ENCODE data around the gene CPA3. TPM values are rescaled to one million over a fixed set of nuclear protein-coding genes. Genes with fewer than 3 reads are reported as not detected.

CPA3 gene, protein sequence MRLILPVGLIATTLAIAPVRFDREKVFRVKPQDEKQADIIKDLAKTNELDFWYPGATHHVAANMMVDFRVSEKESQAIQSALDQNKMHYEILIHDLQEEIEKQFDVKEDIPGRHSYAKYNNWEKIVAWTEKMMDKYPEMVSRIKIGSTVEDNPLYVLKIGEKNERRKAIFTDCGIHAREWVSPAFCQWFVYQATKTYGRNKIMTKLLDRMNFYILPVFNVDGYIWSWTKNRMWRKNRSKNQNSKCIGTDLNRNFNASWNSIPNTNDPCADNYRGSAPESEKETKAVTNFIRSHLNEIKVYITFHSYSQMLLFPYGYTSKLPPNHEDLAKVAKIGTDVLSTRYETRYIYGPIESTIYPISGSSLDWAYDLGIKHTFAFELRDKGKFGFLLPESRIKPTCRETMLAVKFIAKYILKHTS
- 1 to 10 TPM in 2 of 5 donors, under 1 TPM in 2, not detected in 1; 0.20 to 2.3 (median 0.75) TPM for total RNA-seq
- not detected for total RNA-seq (2013)
- 0.08 to 3.1 (median 0.64) reads per million in 29 experiments for total RNA-seq

DNA sequence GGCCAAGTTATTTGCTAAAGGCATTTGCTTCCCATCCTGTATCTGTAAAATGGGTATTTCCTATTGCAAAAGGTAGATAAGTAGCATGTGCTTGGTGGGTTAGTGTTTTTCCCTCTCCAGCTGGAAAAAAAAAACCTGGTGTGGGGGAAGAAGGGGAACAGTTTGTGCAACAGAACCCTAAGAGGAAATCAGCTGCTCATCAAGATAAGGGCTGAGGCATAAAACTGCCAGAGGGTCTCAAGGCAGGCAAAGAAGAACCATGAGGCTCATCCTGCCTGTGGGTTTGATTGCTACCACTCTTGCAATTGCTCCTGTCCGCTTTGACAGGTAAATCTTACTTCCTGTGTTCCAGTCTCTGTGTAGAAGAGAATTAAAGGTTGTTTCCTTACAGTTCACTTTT lies at the start of gene CPA3:
TSS of gene CPA3 (plus strand) at position 248 of the 400 bp plus-strand sequence. CDS start at position 260, 12 bp downstream.
- WGBS (ENCODE audit: insufficient coverage) = no CpG with 5 or more reads among the region's 1 CpG
- Histone ChIP-seq H3K4me3 (ENCODE audit: control insufficient read depth in 1 of 2, extremely low read depth in 1 of 2, low read length in 1 of 2) (no peak within 1 kb of the TSS), H3K36me3 (ENCODE audit: control insufficient read depth in 2 of 2, extremely low read depth in 1 of 2, insufficient read depth in 1 of 2, low read length in 1 of 2) (no peaks in the 10 kb centered on the region), H3K27ac (ENCODE audit: low read length) (no peak within 1 kb of the TSS), H3K9me3 (no peaks in the 10 kb centered on the region), H3K4me1 (ENCODE audit: control insufficient read depth in 1 of 2, extremely low read depth in 1 of 2, insufficient read depth in 2 of 2, low read length in 2 of 2) (no peaks in the 10 kb centered on the region), H3K27me3 (replicated peaks in 1 of 2; ENCODE audit: control insufficient read depth in 2 of 2, extremely low read depth in 1 of 2, insufficient read depth in 2 of 2, low read length in 1 of 2) (peaks cover 0 to 3% of the 10 kb centered on the region in 2 experiments)
- POLR2A ChIA-PET = interaction anchor here in 1 of 2 donors (0.5 kb wide), 1 partner anchor 199 kb away, joined by 3 read pairs; no protein-coding TSS in a partner anchor
- DNase-seq = no peak
- H3K27ac Mint-ChIP-seq = no peak within 1 kb of the TSS
- no peaks in the 10 kb centered on the region for H3K36me3 Mint-ChIP-seq
- H3K4me3 Mint-ChIP-seq = no peak within 1 kb of the TSS
- CTCF ChIA-PET = interaction anchor here in 1 of 2 donors (0.8 kb wide), 1 partner anchor 81 kb away, joined by 3 read pairs; no protein-coding TSS in a partner anchor
- H3K27me3 Mint-ChIP-seq = peaks cover 18 to 27% of the 10 kb centered on the region in 2 donors
- H3K4me1 Mint-ChIP-seq = no peaks in the 10 kb centered on the region
- ATAC-seq (replicated peaks in 1 of 4) = no peak
- H3K9me3 Mint-ChIP-seq = no peaks in the 10 kb centered on the region

DNA sequence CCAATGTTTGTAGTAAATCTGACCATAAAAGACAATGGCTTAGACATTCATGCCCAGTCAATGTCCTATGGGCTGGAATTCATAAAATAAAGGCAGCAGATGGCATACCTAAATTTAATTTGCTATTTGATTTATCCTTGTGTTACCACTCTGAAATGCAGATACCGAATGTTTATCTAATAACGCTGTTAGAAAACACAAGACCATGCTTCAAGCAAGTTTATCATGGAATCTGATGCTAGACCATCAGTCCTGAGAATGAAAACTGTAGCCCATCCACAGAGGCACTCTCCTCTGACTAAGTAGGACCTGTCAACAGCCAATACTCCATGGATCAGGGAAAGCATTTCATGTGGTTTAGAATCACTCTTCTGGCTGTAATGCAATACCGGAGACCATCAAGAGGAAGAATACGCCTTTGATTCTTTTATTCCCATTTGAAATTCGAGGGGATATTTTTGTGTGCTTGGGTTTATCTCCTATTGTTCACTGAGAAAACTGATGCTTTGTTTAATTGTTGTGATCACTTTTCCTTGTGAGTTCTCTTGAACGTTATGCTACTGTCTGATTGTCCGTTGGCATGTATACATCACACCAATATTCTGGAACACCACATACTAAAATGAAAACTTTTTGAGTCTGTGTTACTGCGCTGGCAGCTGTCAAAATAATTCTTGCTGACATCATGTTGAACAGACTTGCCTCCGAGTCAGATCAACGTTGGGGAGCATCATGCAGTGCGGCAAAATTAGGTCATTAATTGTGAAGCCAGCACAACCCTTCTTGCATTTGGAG lies 49.6 kb upstream of the CPA3 start:
- no peak overlapping the region for H3K27ac Mint-ChIP-seq
- Histone ChIP-seq H3K9me3 (no peaks in the 10 kb centered on the region), H3K27ac (ENCODE audit: low read length) (no peak overlapping the region), H3K36me3 (ENCODE audit: control insufficient read depth in 2 of 2, extremely low read depth in 1 of 2, insufficient read depth in 1 of 2, low read length in 1 of 2) (no peaks in the 10 kb centered on the region), H3K4me1 (ENCODE audit: control insufficient read depth in 1 of 2, extremely low read depth in 1 of 2, insufficient read depth in 2 of 2, low read length in 2 of 2) (no peaks in the 10 kb centered on the region), H3K27me3 (replicated peaks in 1 of 2; ENCODE audit: control insufficient read depth in 2 of 2, extremely low read depth in 1 of 2, insufficient read depth in 2 of 2, low read length in 1 of 2) (peaks cover 0 to 6% of the 10 kb centered on the region in 2 experiments), H3K4me3 (ENCODE audit: control insufficient read depth in 1 of 2, extremely low read depth in 1 of 2, low read length in 1 of 2) (no peak overlapping the region)
- ATAC-seq (replicated peaks in 1 of 4) (no peak), DNase-seq (no peak)
- CTCF ChIA-PET = no interaction called here
- peaks cover 0 to under 1% (median 0%) of the 10 kb centered on the region in 3 donors for H3K9me3 Mint-ChIP-seq
- 82% methylated on average over 5 of the region's 11 CpGs for WGBS (ENCODE audit: insufficient coverage)
- POLR2A ChIA-PET = no interaction called here
- H3K27me3 Mint-ChIP-seq = peaks cover 3 to 5% of the 10 kb centered on the region in 2 donors
- no peaks in the 10 kb centered on the region for H3K36me3 Mint-ChIP-seq
- no peak overlapping the region for H3K4me3 Mint-ChIP-seq
- no peaks in the 10 kb centered on the region for H3K4me1 Mint-ChIP-seq

DNA sequence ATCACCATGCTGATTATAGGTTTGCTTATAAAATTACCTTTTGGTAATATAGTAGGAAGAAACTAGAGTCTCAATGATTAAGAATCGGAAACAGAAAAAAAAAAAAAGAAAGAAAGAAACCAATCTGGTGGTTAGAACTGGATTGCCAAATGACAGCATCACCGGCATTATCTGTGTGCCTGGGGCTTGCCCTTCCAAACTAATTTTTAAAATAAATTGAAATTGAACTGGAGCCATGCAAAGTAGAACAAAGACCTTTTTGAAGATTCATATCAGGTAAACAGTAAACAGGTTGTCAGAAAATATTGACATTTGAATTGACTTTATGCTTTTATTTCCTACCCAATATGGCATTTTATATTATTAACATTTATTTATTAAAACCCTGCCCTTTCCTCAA lies 48.7 kb upstream of the CPA3 start:
- H3K9me3 Mint-ChIP-seq = peaks cover 0 to 1% (median 0%) of the 10 kb centered on the region in 3 donors
- DNase-seq (no peak), ATAC-seq (replicated peaks in 1 of 4) (no peak)
- no peaks in the 10 kb centered on the region for H3K36me3 ChIP-seq (ENCODE audit: control insufficient read depth in 2 of 2, extremely low read depth in 1 of 2, insufficient read depth in 1 of 2, low read length in 1 of 2)
- H3K36me3 Mint-ChIP-seq = no peaks in the 10 kb centered on the region
- no peaks in the 10 kb centered on the region for H3K4me1 Mint-ChIP-seq
- no peak overlapping the region for H3K27ac Mint-ChIP-seq
- peaks cover 0 to 5% of the 10 kb centered on the region in 2 donors for H3K27me3 Mint-ChIP-seq
- no CpG with 5 or more reads among the region's 2 CpGs for WGBS (ENCODE audit: insufficient coverage)
- H3K27ac ChIP-seq (ENCODE audit: low read length) = no peak overlapping the region
- H3K9me3 ChIP-seq = no peaks in the 10 kb centered on the region
- POLR2A ChIA-PET = no interaction called here
- H3K4me1 ChIP-seq (ENCODE audit: control insufficient read depth in 1 of 2, extremely low read depth in 1 of 2, insufficient read depth in 2 of 2, low read length in 2 of 2) = no peaks in the 10 kb centered on the region
- H3K4me3 ChIP-seq (ENCODE audit: control insufficient read depth in 1 of 2, extremely low read depth in 1 of 2, low read length in 1 of 2) = no peak overlapping the region
- CTCF ChIA-PET = no interaction called here
- H3K4me3 Mint-ChIP-seq = no peak overlapping the region
- peaks cover 0 to 4% of the 10 kb centered on the region in 2 experiments for H3K27me3 ChIP-seq (replicated peaks in 1 of 2; ENCODE audit: control insufficient read depth in 2 of 2, extremely low read depth in 1 of 2, insufficient read depth in 2 of 2, low read length in 1 of 2)

DNA sequence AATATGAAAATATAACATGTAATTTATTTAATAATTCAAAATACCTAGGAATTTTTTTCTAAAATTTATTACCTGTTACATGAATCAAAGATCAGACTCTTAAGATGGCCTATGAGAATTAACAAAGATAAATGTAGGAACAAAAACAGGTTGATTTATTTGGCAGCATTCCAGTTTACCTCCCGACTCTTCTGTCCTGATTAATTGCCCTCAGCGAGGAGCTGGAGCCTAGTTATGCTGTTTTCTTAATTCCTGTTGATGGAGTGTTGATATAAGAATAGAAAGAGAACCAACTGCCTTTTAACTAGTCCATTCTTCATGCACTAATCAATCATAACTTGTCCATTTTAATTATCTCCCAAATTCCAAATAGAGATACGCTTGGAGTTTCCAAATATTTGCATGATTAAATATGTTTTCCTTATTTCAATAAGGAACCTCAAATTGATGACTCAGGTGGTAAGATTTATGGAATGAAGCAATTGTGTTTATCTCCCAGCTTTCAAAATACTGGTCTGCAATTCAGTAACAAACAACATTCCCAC lies 48.0 kb upstream of the CPA3 start:
- H3K4me3 ChIP-seq (ENCODE audit: control insufficient read depth in 1 of 2, extremely low read depth in 1 of 2, low read length in 1 of 2) = no peak overlapping the region
- ChIA-PET POLR2A (no interaction called here), CTCF (no interaction called here)
- DNase-seq = no peak
- H3K36me3 Mint-ChIP-seq = no peaks in the 10 kb centered on the region
- no CpG with 5 or more reads among the region's 3 CpGs for WGBS (ENCODE audit: insufficient coverage)
- H3K4me1 Mint-ChIP-seq = no peaks in the 10 kb centered on the region
- peaks cover 0 to 5% of the 10 kb centered on the region in 2 donors for H3K27me3 Mint-ChIP-seq
- H3K4me1 ChIP-seq (ENCODE audit: control insufficient read depth in 1 of 2, extremely low read depth in 1 of 2, insufficient read depth in 2 of 2, low read length in 2 of 2) = no peaks in the 10 kb centered on the region
- H3K9me3 Mint-ChIP-seq = peaks cover 0 to 4% (median 3%) of the 10 kb centered on the region in 3 donors
- H3K27me3 ChIP-seq (replicated peaks in 1 of 2; ENCODE audit: control insufficient read depth in 2 of 2, extremely low read depth in 1 of 2, insufficient read depth in 2 of 2, low read length in 1 of 2) = no peaks in the 10 kb centered on the region
- no peaks in the 10 kb centered on the region for H3K9me3 ChIP-seq
- H3K27ac ChIP-seq (ENCODE audit: low read length) = no peak overlapping the region
- ATAC-seq (replicated peaks in 1 of 4) = no peak
- no peaks in the 10 kb centered on the region for H3K36me3 ChIP-seq (ENCODE audit: control insufficient read depth in 2 of 2, extremely low read depth in 1 of 2, insufficient read depth in 1 of 2, low read length in 1 of 2)
- no peak overlapping the region for H3K4me3 Mint-ChIP-seq
- no peak overlapping the region for H3K27ac Mint-ChIP-seq

DNA sequence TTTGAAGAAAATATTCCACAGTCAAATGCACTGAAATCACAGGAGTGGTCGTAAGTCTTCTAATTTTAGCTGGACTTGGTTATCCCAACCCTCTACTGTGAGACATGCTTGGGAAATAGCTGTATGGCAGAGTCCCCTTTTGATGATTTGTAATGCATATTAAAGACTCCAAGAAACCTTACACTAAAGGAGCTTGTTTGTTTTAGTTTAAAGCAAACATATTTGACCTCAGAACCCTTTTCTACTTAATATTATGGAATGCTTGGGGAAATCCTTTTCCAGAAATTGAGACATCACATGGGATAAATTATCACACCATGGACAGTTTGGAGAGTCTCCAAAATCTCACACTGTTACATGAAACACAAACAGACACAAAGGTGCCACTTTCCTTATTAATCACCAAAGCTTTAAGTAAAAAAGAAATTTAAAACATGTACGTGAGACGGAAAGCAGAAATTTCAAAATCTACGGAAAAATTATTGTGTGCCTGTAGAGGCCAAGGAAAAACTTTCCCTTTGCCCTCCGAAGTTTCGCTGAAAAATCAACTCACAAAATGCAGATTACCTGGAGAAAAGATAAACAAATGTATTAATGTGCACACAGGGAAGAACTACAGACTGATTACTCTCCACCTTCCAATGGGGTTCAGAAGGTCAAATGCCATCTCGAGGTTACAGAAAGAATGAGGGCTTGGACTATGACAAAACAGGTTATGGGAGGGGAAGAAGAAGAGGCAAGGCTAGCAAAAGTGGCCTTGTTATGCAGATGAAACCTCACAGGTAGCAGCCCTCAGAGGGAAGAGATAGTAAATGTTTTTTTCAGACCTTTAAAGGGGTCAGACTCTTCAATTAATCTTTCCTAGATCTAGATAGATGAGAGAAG lies 44.5 kb upstream of the CPA3 start:
- no peak for ATAC-seq (replicated peaks in 1 of 4)
- no peaks in the 10 kb centered on the region for H3K36me3 ChIP-seq (ENCODE audit: control insufficient read depth in 2 of 2, extremely low read depth in 1 of 2, insufficient read depth in 1 of 2, low read length in 1 of 2)
- H3K4me3 ChIP-seq (ENCODE audit: control insufficient read depth in 1 of 2, extremely low read depth in 1 of 2, low read length in 1 of 2) = no peak overlapping the region
- no peaks in the 10 kb centered on the region for H3K4me1 Mint-ChIP-seq
- CTCF ChIA-PET = no interaction called here
- no peaks in the 10 kb centered on the region for H3K27me3 ChIP-seq (replicated peaks in 1 of 2; ENCODE audit: control insufficient read depth in 2 of 2, extremely low read depth in 1 of 2, insufficient read depth in 2 of 2, low read length in 1 of 2)
- H3K4me3 Mint-ChIP-seq = no peak overlapping the region
- no peak overlapping the region for H3K27ac Mint-ChIP-seq
- no peak overlapping the region for H3K27ac ChIP-seq (ENCODE audit: low read length)
- POLR2A ChIA-PET = no interaction called here
- WGBS (ENCODE audit: insufficient coverage) = no CpG with 5 or more reads among the region's 7 CpGs
- peaks cover 0 to 8% (median 7%) of the 10 kb centered on the region in 3 donors for H3K9me3 Mint-ChIP-seq
- no peaks in the 10 kb centered on the region for H3K9me3 ChIP-seq
- DNase-seq = no peak
- no peaks in the 10 kb centered on the region for H3K4me1 ChIP-seq (ENCODE audit: control insufficient read depth in 1 of 2, extremely low read depth in 1 of 2, insufficient read depth in 2 of 2, low read length in 2 of 2)
- no peaks in the 10 kb centered on the region for H3K27me3 Mint-ChIP-seq
- no peaks in the 10 kb centered on the region for H3K36me3 Mint-ChIP-seq

DNA sequence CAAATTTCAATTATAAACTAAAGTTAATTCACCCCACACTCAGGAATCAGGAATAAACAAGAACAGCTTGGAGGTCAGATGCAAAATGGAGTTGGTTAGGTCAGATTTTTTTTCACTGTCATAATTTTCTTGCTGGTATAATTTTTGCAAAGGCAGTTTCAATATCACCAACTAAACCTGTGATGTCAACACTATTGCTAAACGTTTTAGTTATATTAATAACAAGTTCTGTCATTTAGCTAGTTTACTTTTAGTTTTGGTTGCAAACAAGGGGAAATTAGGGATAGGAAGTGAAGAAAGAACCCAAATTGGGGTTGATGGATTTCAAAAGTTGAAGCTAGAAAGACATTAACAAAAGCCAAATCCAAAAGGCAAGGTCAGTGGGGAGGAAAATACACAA lies 42.1 kb upstream of the CPA3 start:
- peaks cover 0 to 8% (median 7%) of the 10 kb centered on the region in 3 donors for H3K9me3 Mint-ChIP-seq
- ChIA-PET CTCF (no interaction called here), POLR2A (no interaction called here)
- Histone ChIP-seq H3K9me3 (no peaks in the 10 kb centered on the region), H3K36me3 (ENCODE audit: control insufficient read depth in 2 of 2, extremely low read depth in 1 of 2, insufficient read depth in 1 of 2, low read length in 1 of 2) (no peaks in the 10 kb centered on the region), H3K27me3 (replicated peaks in 1 of 2; ENCODE audit: control insufficient read depth in 2 of 2, extremely low read depth in 1 of 2, insufficient read depth in 2 of 2, low read length in 1 of 2) (no peaks in the 10 kb centered on the region), H3K4me3 (ENCODE audit: control insufficient read depth in 1 of 2, extremely low read depth in 1 of 2, low read length in 1 of 2) (no peak overlapping the region), H3K4me1 (ENCODE audit: control insufficient read depth in 1 of 2, extremely low read depth in 1 of 2, insufficient read depth in 2 of 2, low read length in 2 of 2) (no peaks in the 10 kb centered on the region), H3K27ac (ENCODE audit: low read length) (no peak overlapping the region)
- H3K36me3 Mint-ChIP-seq = no peaks in the 10 kb centered on the region
- ATAC-seq (replicated peaks in 1 of 4) (no peak), DNase-seq (no peak)
- H3K4me3 Mint-ChIP-seq = no peak overlapping the region
- no CpG with 5 or more reads among the region's 1 CpG for WGBS (ENCODE audit: insufficient coverage)
- no peaks in the 10 kb centered on the region for H3K4me1 Mint-ChIP-seq
- no peaks in the 10 kb centered on the region for H3K27me3 Mint-ChIP-seq
- no peak overlapping the region for H3K27ac Mint-ChIP-seq

All from T-cell (primary cell).